HepG2 (cell line): ENCODE measurements around the gene DOK7. TPM values are rescaled to one million over a fixed set of nuclear protein-coding genes. Genes with fewer than 3 reads are reported as not detected.

Source experiments
- ELF3 ChIP-seq: IDR thresholded peaks from 2 replicates; pipeline ENCODE4 v1.6.1; 2016; ENCODE audit warnings: missing genetic modification reagents, missing compliant biosample characterization
- ETS1 ChIP-seq: sonication (generic); formaldehyde crosslinking; IDR thresholded peaks from 2 replicates; pipeline ENCODE4 v1.4.0; 2020; ENCODE audit warnings: missing genetic modification reagents
- GMEB1 ChIP-seq: sonication (generic); formaldehyde crosslinking; IDR thresholded peaks from 2 replicates; pipeline ENCODE4 v1.5.1; 2020; ENCODE audit warnings: missing genetic modification reagents, mild to moderate bottlenecking, borderline replicate concordance
- NFATC3 ChIP-seq: sonication (generic); formaldehyde crosslinking; IDR thresholded peaks from 2 replicates; pipeline ENCODE4 v1.5.1; 2020; ENCODE audit warnings: mild to moderate bottlenecking, missing genetic modification reagents
- STAT6 ChIP-seq: sonication (generic); formaldehyde crosslinking; IDR thresholded peaks from 2 replicates; pipeline ENCODE4 v1.4.0; 2020; ENCODE audit warnings: missing genetic modification reagents, mild to moderate bottlenecking, borderline replicate concordance
- ZBTB8A ChIP-seq: sonication (generic); formaldehyde crosslinking; IDR thresholded peaks from 2 replicates; pipeline ENCODE4 v1.4.0; 2020; ENCODE audit warnings: mild to moderate bottlenecking, low read depth, missing genetic modification reagents, borderline replicate concordance
- polyA plus RNA-seq, 8 experiments: library from polyadenylated mRNA; depleted of rRNA in 3 of 8; stranded (reverse) in 7 of 8; unstranded in 1 of 8; fragments of >200 nt; fragmentation: Illumina TruSeq in 4 of 8; extraction: Trizol in 4 of 8; gene quantifications; 2 replicates each; pipeline versions ENCODE4 v1.2.1 to v1.2.3, GENCODE V29; 2011 to 2016; ENCODE audit warnings: low read depth in 4 of 8, missing spikeins in 1 of 8, mixed read lengths in 1 of 8; ENCODE audit not compliant: insufficient read depth in 1 of 8
- total RNA-seq, 5 experiments: library from RNA; depleted of rRNA; stranded (reverse); fragments of >200 nt; fragmentation: Illumina TruSeq; extraction: Trizol; gene quantifications; 2 replicates each; pipeline ENCODE4 v1.2.3, GENCODE V29; 2016; ENCODE audit warnings: low read depth in 1 of 5
- TF ChIP-seq, protein P1 (sequence below): sonication (generic); formaldehyde crosslinking; IDR thresholded peaks from 2 replicates; pipeline ENCODE4 v1.4.0; 2020; ENCODE audit warnings: missing genetic modification reagents

DOK7 gene
- total and polyA plus RNA-seq, 2 of the 13 experiments (the other 11 are each of a cell fraction or from before 2014, with no cell fraction given): 0.03 to 0.07 TPM

GRCh38 chr4:3473996-3474765 lies 11.1 kb downstream of the DOK7 start (continued):
- TF ChIP-seq, protein P1, sequence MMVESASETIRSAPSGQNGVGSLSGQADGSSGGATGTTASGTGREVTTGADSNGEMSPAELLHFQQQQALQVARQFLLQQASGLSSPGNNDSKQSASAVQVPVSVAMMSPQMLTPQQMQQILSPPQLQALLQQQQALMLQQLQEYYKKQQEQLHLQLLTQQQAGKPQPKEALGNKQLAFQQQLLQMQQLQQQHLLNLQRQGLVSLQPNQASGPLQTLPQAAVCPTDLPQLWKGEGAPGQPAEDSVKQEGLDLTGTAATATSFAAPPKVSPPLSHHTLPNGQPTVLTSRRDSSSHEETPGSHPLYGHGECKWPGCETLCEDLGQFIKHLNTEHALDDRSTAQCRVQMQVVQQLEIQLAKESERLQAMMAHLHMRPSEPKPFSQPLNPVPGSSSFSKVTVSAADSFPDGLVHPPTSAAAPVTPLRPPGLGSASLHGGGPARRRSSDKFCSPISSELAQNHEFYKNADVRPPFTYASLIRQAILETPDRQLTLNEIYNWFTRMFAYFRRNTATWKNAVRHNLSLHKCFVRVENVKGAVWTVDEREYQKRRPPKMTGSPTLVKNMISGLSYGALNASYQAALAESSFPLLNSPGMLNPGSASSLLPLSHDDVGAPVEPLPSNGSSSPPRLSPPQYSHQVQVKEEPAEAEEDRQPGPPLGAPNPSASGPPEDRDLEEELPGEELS (CRISPR knock-in tag): no peak
- TF ChIP-seq ELF3 (CRISPR knock-in tag) (no peak), GMEB1 (CRISPR knock-in tag) (no peak), ETS1 (CRISPR knock-in tag) (no peak), NFATC3 (no peak), ZBTB8A (CRISPR knock-in tag) (no peak), STAT6 (CRISPR knock-in tag) (no peak)
